ENCODE data around the gene MAN1C1.

DNA sequence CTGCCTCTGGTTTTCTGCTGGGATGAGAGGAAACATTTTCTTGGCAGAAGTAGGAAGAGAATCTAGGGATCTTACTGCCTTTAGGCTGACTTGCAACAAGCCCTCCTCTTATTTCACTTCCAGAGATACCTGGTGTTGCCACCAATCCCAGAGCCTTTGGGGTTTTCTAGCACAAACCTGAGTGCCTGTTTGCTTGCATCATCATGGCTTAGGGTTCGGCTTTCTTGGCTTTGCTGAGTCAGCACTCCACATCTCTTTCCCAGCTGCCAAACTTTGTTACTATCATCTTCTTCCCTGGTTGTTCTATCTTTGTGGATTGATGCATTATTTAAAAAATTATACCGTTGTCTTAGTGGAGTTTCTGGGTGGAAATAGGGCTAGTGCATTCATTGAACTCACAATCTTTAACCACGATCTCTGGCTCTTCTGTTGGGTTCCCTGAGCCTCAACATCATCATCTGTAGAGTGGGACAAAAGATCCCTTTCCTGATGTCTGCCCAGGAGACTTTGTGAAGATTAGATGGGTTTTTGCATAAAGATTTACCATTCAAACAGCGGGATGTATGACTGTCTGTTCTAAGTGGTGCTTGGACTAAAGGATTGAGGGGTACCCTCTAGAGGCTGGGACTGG lies 106.8 kb downstream of the MAN1C1 start:
- TF ChIP-seq, protein P1, sequence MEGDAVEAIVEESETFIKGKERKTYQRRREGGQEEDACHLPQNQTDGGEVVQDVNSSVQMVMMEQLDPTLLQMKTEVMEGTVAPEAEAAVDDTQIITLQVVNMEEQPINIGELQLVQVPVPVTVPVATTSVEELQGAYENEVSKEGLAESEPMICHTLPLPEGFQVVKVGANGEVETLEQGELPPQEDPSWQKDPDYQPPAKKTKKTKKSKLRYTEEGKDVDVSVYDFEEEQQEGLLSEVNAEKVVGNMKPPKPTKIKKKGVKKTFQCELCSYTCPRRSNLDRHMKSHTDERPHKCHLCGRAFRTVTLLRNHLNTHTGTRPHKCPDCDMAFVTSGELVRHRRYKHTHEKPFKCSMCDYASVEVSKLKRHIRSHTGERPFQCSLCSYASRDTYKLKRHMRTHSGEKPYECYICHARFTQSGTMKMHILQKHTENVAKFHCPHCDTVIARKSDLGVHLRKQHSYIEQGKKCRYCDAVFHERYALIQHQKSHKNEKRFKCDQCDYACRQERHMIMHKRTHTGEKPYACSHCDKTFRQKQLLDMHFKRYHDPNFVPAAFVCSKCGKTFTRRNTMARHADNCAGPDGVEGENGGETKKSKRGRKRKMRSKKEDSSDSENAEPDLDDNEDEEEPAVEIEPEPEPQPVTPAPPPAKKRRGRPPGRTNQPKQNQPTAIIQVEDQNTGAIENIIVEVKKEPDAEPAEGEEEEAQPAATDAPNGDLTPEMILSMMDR (IDR thresholded peaks at IDR 0.05) = no peak
- TF ChIP-seq EZH2 (IDR thresholded peaks at IDR 0.05; ENCODE audit: borderline replicate concordance, insufficient read depth, low read depth, low read length, poor library complexity, severe bottlenecking) = no peak
